ENCODE data around the gene TTLL12. TPM values are rescaled to one million over a fixed set of nuclear protein-coding genes. Genes with fewer than 3 reads are reported as not detected.
A peak's percentile ranks its signal among the peaks of the same experiment; 100 is the strongest.

The TTLL12 gene
- polyA plus RNA-seq, 4 donors, result 25.2 to 35.7 (median 26.1) TPM

GRCh38 chr22:43200555-43200954 is 13.6 kb upstream of the TTLL12 start:
- no peak for DNase-seq (ENCODE audit: low read depth in 4 of 4, low spot score in 2 of 4)

GRCh38 chr22:43200031-43200430 is 13.1 kb upstream of the TTLL12 start:
- no peak for DNase-seq (ENCODE audit: low read depth in 4 of 4, low spot score in 2 of 4)

- no peak for DNase-seq (ENCODE audit: low read depth in 4 of 4, low spot score in 2 of 4)
These were observed 12.6 kb upstream of the TTLL12 start for GRCh38 chr22:43199541-43199940.

- no peak for DNase-seq (ENCODE audit: low read depth in 4 of 4, low spot score in 2 of 4)
These were observed 12.0 kb upstream of the TTLL12 start for GRCh38 chr22:43198936-43199335.

- no peak for DNase-seq (ENCODE audit: low read depth in 4 of 4, low spot score in 2 of 4)
These were observed 11.2 kb upstream of the TTLL12 start for GRCh38 chr22:43198126-43198525.

- no peak for DNase-seq (ENCODE audit: low read depth in 4 of 4, low spot score in 2 of 4)
These were observed 10.5 kb upstream of the TTLL12 start for GRCh38 chr22:43197271-43197941.

- no peak for DNase-seq (ENCODE audit: low read depth in 4 of 4, low spot score in 2 of 4)
These were observed 4.9 kb upstream of the TTLL12 start for GRCh38 chr22:43191831-43192230.

- DNase-seq (ENCODE audit: low read depth in 4 of 4, low spot score in 2 of 4), result no peak
These were observed 2.1 kb upstream of the TTLL12 start for GRCh38 chr22:43188829-43189545.

GRCh38 chr22:43187171-43188099 is 501 bp upstream of the TTLL12 start:
- peak; percentile 75 to 95 (median 90) for DNase-seq (ENCODE audit: low read depth in 4 of 4, low spot score in 2 of 4)

GRCh38 chr22:43185860-43186261 is 1.1 kb downstream of the TTLL12 start:
- no peak for DNase-seq (ENCODE audit: low read depth in 4 of 4, low spot score in 2 of 4)

- no peak for DNase-seq (ENCODE audit: low read depth in 4 of 4, low spot score in 2 of 4)
These were observed 3.2 kb downstream of the TTLL12 start for GRCh38 chr22:43183496-43184277.

- no peak for DNase-seq (ENCODE audit: low read depth in 4 of 4, low spot score in 2 of 4)
These were observed 4.2 kb downstream of the TTLL12 start for GRCh38 chr22:43182726-43183125.

- DNase-seq (ENCODE audit: low read depth in 4 of 4, low spot score in 2 of 4), result no peak
These were observed 4.8 kb downstream of the TTLL12 start for GRCh38 chr22:43182118-43182517.

GRCh38 chr22:43181321-43182076 is 5.4 kb downstream of the TTLL12 start:
- DNase-seq (ENCODE audit: low read depth in 4 of 4, low spot score in 2 of 4), result no peak

GRCh38 chr22:43180670-43181069 is 6.3 kb downstream of the TTLL12 start:
- DNase-seq (ENCODE audit: low read depth in 4 of 4, low spot score in 2 of 4), result no peak

GRCh38 chr22:43179911-43180195 is 7.1 kb downstream of the TTLL12 start:
- DNase-seq (ENCODE audit: low read depth in 4 of 4, low spot score in 2 of 4), result no peak

- DNase-seq (ENCODE audit: low read depth in 4 of 4, low spot score in 2 of 4), result no peak
These were observed 7.6 kb downstream of the TTLL12 start for GRCh38 chr22:43179146-43179910.

GRCh38 chr22:43177479-43177878 is 9.5 kb downstream of the TTLL12 start:
- DNase-seq (ENCODE audit: low read depth in 4 of 4, low spot score in 2 of 4), result no peak

- DNase-seq (ENCODE audit: low read depth in 4 of 4, low spot score in 2 of 4), result no peak
These were observed 10.8 kb downstream of the TTLL12 start for GRCh38 chr22:43176090-43176489.
